ENCODE data around the gene DNAJA4.

The DNAJA4 gene

DNA sequence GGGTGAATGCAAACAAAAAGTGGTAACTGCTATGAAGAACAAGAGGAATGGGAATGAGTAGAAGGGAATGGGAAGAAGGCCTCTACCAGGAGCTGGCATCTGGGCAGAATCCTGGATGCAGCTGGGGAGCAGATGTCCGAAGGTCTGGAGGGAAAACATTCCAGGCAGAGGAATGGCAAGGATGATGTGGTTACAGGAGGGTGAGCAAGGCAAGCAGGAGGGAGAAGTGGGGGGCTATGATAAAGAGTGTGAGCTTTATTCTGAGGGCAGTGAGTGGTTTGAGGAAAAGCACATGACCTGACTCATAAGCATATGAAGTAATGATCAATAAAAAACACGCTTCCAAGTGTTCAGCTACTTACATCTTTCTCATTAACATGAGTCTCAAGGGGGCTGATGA lies 18.0 kb downstream of the DNAJA4 start:
- no peak for DNase-seq

DNA sequence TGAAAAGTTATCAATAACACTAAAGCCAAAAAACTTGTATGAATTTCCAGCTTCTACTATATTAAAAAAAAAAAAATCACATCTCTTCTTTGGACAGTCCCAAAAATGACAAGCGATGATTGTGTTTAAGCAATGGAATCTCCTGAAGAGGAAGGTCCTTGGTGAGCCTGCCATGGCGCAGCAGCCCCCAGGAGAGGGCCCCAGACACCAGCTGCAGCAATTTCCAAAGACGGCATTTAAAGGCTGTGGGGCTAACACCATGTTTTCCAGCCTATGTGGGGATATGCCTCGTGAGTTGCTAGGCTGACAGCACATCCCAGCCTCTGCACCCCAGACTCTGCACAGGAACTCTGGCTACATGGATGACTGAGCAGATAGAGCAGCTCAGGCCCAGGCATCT lies 20.4 kb downstream of the DNAJA4 start:
- DNase-seq, result no peak

DNA sequence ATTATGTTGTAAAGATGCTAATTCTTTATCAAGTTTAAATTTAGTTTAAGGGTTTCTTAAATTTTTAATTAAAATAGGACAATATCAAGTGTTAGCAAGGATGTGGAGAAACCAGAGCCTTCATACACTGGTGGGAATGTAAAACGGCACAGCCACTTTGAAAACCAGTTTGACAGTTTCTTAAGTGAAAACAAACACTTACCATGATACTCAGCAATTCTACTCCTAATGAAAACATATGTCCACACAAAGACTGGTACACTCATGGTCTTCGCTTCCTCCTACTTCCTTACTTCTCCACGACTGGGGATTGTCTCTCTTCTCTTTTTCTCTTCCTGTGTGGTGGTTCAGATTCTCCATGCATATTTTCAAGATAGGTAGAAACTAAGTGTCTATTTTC lies 25.9 kb downstream of the DNAJA4 start:
- DNase-seq, result no peak

DNA sequence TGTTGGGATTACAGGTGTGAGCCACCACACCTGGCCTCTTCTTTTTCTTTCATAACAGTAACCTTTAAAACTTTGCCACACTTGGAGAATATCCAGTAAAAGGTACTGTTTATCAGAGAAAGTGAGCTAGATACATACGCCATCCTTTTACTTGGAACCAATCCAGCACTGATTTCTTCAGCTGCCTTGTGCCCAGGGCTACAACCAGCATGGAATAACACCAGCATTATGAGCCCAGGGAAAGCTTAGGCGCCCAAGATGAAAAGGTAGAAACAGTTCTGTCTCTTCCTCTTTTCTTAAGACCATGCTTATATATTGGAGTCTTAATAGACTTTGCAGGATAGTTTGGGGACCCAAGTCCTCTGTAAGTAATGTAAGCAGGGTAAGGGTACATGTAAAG lies 26.7 kb downstream of the DNAJA4 start:
- no peak for DNase-seq

DNA sequence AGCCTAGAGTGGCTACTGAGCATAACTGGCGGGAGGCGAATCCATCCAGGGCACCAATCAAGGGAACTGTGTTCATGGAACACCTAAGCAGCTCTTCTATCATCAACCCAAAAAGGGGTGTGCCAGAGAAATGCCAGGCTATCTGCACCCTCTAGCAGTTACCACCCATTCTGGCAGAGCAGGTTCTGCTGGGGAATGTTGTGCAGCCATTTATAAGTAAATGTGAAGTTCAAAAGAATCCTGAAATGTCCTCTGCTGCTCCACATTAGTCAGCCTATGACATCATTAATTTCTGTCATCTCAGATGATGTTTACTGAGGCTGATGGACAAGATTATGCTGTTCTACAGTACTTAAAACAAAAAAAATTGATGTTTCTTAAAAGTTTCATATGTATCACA lies 27.3 kb downstream of the DNAJA4 start:
- DNase-seq, result no peak

DNA sequence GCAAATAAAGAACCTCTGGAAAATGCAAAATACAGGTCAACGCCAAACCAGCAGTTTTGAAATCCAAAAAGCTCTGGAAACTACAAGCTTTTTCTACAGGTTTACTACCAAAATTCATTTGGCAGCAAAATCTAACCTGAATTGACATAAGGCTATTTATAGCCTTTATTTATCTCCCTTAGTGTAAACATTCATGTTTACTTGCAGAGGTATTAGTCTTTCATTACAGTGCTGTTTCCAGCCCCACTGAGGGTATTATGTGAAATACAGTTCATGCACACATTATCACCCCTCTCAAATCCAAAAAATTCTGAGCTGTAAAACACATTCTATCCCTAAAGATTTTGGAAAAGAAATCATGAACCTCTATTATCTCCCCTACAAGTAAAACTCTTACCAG lies 27.9 kb downstream of the DNAJA4 start:
- DNase-seq, result no peak

DNA sequence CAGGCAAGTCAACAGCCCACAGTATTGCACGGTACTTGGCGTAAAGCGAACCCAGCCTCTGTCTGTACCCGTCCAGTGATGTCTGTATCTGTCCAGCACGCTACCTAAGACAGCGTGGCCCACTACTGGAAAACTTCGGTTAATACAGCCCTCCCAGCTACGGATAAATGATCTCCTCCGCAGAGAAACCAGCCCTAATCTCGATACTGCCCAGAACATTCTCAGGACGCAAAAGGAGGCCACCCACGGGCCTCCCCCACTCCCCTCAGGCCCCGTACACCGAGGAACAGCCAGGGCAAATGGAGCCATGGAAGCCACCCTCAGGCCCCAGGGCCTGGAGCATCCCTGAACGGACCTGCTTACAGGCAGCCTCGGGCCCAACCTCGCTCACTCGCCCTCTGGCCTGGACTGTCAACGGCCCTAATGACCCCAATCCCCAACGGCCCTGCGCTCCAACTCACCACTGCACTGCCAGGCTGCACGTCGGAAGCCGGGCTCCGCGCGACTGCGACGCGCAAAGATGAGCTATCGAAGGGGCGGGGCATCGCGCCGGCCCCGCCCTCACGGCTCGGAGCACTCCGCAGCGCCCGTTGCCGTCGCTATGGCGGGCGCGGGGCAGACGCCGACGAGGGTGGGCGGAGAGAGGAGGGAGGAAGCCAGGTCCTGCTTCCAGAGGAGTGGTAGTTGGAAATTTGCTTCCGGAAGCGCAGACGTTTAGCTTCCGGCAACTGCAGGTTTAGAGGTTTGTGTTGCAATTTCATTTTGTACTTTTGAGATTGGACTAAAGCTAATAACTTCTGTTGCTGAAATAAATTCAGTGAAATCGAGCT lies 35.0 kb downstream of the DNAJA4 start, which contains the start of gene SKIC8:
SKIC8 (minus strand) TSS at position 509 of the 830 bp plus-strand sequence. CDS start 3,923 bp downstream, outside the sequence.
- DNase-seq, result peak; percentile 92

DNA sequence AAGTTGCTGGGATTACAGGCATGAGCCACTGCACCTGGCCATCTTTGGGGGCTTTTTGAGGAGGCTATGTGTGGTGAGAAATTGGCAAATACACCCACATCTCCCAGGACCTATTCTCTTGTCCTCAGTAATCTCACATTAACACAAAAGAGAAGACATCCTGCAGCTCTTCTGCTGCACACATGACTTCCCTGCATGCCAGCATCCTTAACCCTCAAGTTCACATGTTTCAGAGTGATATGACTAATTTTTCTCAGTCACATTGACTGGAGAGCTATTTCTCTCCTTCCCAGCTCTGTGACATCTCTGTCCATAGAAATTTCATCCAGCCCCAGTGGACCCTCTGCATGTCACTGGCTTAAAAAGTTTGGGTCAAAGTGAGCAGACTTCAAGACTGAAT lies 37.0 kb downstream of the DNAJA4 start:
- DNase-seq, result no peak

DNA sequence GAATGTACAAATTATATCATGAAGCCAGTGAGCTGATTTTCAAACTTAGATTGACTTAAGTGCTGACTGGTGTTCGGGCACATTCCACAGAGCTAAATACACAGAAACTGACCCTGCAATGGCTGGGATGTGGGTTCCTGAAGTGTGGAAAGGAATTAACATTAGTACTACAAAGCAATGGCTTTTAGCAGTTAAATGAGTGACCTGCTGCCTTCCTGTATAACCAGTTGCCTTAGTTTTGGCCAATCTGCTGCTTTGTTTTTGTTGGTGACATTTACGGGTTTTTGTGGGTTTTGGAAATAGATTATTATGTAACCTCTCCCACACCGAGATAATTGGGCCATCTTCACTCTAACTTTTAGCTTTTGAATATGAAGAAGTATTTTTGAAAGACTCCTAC lies 37.5 kb downstream of the DNAJA4 start:
- no peak for DNase-seq

DNA sequence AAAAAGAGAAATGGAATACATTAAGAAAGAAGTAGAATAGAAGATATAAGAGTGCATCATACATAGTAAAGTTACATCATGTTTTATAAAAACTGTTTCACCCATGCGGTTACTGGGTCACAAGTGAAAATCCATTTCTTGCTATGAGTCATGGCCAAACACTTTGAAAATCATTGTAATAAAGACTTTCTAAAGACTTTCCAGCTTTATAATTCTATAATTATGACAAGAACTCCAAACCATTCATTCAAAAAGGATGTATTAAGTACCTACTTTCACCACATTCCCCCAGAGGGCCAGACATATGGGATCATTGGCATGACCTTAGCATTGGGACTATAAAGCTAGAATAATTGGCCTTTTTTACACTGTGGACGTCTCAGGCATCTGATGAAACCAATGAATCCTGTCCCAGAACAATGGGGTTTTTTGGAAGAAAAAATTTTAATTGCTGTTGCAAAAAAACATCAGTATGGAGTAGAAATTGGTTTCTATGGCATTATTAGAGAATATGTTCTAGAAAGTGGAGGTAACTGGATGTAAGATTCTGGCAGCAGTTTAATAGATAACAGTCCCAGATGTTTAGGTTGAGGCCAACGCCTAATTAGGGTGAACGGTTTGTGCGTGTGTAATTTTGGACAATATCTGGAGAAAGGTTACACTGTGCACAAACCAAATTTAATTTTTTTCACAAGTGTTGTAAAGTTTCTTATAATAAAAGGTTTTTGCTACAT lies 38.4 kb downstream of the DNAJA4 start:
- DNase-seq, result no peak

DNA sequence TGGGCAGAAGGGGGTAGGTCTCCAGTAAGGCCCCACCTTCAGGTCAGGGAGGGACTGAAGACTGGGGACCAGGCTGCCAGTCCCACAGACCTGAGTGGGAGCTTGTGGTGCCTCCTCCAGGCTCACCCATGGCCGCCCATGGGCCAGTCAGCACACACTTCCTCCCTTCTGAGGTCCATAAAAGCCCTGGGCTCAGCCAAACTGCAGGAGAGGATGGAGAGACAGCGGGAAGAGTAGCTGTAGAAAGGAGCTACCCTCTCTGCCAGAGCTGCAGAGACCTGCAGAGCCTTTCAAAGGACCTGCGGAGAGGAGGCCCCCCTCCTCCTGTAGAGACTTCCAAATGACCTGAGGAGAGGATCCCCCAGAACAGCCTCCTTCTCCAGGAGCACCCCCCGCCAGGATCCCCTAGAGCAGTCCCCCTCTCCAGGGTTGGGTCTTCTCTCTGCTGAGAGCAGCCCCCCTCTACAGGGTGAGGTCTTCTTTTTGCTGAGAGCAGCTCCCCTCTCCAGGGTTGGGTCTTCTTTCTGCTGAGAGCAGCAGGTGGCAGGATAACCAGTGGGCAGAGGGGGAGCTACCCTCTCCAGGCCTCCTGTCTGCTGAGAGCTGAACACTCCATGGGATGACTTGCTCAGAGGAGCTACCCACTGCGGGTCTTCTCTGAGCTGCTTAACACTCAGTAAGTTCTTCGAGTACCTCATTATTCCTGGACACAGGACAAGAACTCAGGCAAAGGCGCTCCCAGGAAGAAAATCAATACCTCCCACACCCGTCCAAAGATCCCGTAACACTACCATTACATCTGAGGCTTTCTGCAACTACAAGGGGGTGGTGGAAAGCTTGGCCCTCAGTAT lies 40.1 kb downstream of the DNAJA4 start:
- DNase-seq, result no peak

DNA sequence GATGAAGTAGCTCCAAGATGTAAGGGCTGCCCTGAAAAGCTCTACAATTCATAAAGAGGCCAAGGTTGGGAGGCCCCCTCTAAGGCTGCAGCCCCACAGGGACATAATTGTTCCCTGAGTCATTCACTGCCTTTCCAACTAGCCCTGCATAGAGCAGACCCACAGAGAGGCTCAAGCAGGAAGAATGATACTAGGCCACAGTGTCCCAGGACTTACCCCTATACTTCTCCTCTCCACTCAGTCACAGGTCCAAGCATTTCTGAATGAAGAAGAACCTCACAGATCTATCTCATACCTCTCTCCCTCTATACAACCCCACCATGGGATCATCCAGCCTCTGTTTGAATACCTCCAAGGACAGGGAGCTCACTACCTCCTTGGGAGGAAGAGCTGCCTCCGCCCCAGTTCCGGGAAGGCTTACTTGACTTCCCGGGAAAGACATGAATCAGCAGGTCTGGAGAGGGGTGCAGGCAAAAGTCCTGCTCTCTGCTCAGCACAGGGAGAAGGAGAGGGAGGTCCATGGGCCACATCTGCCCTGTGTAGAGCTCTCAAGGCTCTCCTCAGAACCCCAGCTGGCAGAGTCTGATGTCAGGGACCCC lies 41.9 kb downstream of the DNAJA4 start:
- DNase-seq, result no peak

DNA sequence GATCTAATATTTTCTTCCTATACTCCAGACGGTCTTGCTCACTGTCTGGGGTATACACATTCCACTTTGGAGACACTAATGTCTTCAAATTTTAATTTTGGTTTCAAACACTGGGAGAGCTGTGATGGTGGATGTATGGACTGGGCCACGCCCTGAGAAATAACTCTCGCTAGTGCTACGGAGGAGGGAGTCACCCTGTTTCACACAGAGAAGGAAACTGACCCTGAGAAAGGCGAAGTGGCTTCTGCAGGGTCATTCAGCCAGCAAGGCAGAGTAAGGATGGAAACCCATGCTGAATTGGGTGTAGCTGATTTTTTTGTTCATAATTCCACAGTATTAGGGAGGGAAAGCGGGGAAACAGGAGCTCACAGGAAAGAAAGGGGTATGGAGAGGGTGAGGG lies 43.6 kb downstream of the DNAJA4 start:
- DNase-seq, result no peak

DNA sequence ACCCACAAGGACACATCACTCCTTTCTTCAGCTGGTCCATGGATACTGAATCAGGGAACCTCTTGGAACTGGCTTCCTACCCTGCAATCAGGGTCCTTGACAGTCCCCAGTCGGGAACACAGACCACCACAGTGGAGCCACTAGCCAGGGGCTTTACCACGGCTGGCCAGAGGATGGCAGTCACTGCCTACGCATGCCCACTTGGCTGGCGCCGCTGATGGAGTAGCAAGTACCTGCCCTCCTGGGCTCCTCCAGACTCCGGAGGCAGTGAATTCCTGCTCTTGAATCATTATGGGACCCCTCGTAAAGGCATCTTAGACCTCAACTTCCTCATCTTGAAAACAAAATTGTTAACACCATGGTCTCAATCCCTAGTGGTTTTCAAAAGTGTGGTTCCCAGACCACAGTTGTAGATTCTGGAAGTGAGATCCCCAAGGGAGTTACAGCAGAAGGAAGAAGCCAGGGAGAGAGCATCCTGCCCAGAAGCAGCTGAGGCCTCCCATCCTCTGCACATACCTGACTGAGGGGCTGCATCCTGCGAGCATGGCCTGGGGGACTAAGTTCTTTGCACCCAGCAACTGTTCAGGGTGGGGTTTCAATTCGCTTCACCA lies 44.2 kb downstream of the DNAJA4 start:
- DNase-seq, result peak; percentile 64

DNA sequence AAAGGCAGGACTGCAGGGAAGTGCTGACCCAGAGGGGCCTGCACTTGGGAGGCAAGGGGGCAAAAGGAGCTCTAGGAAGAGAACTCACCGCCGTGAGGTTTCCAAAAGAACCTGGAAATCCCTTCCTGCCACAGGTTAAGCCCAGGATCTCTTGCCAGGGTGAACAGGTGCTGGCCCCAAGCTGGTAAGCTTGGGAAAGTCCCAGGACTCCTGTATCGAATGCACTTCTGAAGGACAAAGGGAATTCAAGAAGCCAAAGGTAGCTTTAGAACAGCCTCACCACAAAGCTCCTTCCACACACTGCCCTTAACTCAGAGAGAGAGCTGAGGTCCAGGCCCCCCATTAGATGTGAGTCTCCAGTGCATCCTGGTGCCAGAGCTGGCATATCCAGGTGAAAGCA lies 46.9 kb downstream of the DNAJA4 start:
- no peak for DNase-seq

DNA sequence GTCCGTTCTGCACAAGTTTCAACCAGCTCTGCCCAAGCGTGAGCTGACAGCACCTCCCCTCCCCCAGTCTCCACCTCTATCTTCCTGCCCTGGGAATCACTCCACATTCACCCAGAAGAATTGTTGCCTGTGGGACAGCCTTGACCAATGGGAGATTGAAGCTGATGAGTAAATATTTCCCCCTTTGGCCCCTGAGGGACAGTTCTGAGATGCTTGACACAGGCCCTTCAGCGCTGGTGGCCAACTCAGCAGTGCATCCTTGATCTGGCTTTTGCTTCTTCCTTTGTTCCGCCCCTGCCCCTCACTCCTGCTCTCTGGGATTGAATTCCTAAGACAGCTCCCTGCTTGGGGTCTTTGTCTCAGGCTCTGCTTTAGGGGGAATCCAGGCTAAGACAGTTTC lies 48.2 kb downstream of the DNAJA4 start:
- no peak for DNase-seq

DNA sequence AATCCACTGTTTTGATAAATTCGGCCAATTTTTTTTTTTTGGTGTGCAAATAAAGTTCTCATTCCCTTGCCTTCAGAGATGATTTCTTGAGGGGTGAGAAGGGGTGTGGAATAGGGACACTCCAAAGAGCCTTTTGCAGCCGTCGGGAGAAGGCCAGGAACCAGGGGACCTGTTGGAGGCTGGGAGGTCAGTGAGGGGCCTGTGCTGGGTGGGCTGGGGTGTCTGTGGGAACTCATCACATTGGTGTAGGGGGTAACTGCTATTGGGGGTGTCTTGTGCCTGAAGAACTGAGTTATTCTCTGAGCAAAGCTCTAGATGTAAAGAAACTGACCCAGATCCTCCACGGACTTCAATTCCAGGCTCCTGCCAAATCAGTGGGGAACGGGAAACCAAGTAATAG lies 48.6 kb downstream of the DNAJA4 start:
- DNase-seq, result no peak

DNA sequence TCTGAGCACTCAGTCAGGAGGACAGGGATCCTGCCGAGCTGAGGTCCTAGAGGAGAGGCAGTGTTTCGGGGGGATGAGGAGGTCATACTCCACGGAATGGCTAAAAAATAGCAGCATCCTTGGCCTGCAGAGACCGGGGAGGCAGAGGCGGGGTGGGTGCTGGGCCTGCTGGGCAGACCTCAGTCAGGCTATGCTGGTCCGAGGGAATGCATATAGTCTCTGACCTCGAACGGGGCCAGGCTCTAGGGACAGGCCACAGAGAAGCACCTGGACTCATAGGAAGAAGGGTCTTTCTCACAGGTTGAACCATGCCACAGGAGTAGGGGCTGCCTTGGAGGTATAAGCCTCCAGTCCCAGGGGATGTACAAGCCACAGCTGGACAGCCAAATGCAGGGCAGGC lies 49.0 kb downstream of the DNAJA4 start:
- DNase-seq, result no peak

DNA sequence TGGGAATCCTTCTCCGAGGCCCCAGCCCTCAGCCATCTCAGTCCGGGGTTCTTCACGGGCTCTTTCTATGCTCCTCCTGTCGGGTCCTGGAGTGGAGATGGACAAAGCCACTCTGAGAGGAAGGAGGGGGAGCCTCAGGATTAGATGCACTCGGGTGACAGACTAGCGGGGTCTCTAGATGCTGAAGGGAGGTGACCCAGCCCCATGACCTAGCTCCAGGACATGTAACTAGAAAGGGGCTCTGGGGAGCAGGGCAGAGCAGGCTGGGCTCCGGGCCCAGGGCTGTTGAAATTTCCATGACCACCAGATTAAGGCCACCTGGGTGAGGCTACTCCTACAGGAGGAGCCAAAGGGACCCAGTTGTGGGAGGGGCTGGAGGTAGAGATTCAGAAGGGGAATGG lies 49.8 kb downstream of the DNAJA4 start:
- DNase-seq, result no peak

DNA sequence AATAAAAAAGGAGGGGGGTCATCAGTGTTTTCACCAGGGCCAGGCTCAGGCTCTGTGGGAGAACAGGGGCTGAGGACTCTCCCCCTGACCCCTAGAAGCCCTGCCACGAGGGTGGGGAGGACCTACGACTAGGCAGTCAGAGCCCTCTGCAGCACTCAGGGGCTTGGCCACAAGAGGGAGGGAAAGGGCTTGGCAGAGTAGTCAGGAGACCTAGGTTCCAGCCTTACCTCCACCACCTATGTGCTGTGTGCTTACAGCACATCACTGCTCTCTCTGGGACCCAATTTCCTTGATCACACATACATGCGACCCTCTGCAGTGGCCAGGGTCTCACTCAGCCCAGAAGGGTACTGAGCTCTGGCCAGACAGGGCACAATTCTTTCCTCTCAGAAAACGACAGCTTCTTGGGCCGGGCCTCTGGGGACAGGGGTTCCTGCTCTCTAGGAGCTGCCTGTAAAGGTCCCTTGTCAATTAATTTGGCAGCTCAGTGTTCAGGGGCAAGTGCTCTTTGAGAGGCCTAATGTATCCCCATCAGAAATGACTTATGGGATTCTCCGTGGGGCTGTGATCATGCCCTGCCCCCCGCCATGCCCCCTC lies 51.4 kb downstream of the DNAJA4 start:
- peak; percentile 6 for DNase-seq

DNA sequence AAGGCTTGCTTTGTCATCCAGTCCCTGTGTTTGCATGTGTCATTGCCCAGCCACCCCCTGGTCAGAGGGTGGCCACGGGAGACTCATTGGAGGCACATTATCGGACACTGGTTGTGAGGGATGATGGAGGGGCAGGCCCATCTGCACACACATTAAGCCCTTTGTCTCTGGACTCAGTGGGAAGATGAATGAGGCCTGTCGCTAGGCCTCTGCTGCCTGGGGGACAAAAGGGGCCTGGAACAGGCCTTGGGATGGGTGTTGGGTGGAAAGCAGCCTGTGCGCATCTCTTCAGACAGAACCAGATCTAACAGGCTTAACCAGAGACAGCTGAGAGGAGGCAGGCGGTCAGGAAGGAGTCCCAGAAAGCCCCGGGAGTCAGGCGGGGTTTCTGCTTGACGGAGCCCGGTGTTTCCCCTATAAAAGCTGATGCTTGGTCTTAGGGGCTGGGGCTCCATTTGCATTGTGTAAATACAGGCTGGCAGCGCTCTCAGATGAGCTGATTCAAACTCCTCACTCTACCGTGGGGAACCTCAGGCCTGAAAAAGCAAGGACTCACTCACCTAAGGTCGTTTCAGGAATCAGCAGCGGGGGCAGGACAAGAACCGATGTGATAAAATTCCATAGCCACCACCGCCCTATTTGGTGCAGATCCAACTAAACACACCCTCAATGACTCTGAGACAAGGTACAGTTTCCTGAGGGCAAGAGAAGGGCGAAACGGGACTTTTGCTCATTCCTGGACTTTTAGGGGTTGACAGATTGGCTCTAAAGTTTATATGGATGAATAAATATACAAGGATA lies 52.1 kb downstream of the DNAJA4 start:
- no peak for DNase-seq
